Fibroblast of the aortic adventitia (primary cell): ENCODE results near the gene MGAT1. TPM values are rescaled to one million over a fixed set of nuclear protein-coding genes. Genes with fewer than 3 reads are reported as not detected.

ENCODE experiments used
- DNase-seq: peaks from one replicate; pipeline ENCODE4 v3.0.0-alpha.2; 2010; ENCODE audit warnings: low read depth
- H3K4me3 ChIP-seq: 2 replicates; pipeline ENCODE4 v1.5.1; 2011; ENCODE audit warnings: low read depth, mild to moderate bottlenecking, control low read depth, low read length, moderate library complexity
- total RNA-seq: library from RNA; depleted of rRNA; stranded (reverse); fragments of >200 nt; gene quantifications from 2 replicates; pipeline ENCODE4 v1.2.3, GENCODE V29; 2012; ENCODE audit warnings: low replicate concordance
- TF ChIP-seq, protein P1 (sequence below): IDR thresholded peaks from 2 replicates; pipeline ENCODE4 v1.5.1; 2011; ENCODE audit warnings: mild to moderate bottlenecking, low read length, control low read depth, inconsistent platforms; ENCODE audit not compliant: insufficient read depth

Gene MGAT1
- total RNA-seq, 1 donor: 79.4 TPM

GRCh38 chr5:180739958-180740357 lies 62.6 kb downstream of the MGAT1 start, which contains the start of gene OR2Y1:
OR2Y1 (minus strand) TSS chr5:180740058; CDS start chr5:180740058, 0 bp downstream.
- TF ChIP-seq, protein P1, sequence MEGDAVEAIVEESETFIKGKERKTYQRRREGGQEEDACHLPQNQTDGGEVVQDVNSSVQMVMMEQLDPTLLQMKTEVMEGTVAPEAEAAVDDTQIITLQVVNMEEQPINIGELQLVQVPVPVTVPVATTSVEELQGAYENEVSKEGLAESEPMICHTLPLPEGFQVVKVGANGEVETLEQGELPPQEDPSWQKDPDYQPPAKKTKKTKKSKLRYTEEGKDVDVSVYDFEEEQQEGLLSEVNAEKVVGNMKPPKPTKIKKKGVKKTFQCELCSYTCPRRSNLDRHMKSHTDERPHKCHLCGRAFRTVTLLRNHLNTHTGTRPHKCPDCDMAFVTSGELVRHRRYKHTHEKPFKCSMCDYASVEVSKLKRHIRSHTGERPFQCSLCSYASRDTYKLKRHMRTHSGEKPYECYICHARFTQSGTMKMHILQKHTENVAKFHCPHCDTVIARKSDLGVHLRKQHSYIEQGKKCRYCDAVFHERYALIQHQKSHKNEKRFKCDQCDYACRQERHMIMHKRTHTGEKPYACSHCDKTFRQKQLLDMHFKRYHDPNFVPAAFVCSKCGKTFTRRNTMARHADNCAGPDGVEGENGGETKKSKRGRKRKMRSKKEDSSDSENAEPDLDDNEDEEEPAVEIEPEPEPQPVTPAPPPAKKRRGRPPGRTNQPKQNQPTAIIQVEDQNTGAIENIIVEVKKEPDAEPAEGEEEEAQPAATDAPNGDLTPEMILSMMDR: no peak

DNA sequence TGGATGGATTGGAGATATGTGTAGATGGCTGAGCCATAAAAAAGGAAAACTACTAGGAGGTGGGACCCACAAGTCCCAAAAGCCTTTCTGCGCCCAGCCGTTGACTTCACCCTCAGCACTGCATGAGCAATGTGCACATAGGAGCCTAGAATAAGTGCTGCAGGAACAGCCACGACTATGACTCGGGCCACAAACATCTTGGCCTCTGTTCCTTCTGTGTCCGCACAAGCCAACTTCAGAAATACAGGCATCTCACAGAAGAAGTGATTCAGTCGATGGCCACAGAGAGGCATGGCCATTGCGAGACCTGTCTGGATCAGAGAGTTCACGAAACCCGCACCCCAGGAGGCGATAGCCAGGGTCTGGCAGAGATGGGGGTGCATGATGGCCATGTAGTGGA lies 63.3 kb downstream of the MGAT1 start:
- peak; percentile 3 for DNase-seq

More at GRCh38 chr5:180739958-180740357, 62.6 kb downstream of the MGAT1 start, which contains the start of gene OR2Y1:
- DNase-seq: no peak
- H3K4me3 ChIP-seq: no peak within 1 kb of the TSS

DNA sequence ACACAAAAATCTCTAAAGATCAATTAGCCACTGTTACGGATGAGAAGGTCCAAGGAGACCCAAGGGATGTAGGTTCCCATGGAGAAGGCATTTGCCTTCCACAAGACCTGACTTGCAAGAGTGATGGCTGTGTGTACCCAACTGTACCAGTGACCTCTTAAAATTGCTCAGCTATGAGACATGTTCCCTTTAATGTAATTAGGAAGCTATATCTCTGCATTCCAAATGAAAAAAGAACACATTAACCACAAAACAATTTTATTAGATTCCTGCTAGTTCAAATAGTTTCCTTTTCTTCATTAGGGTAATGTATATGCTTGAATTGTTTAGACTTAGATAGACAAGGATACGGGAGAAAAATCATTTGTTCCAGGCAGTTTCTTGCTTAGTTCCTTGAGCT lies 66.1 kb downstream of the MGAT1 start:
- no peak for DNase-seq
- H3K4me3 ChIP-seq: no peak overlapping the region
- TF ChIP-seq, protein P1: no peak

More for the DNA sequence above, 63.3 kb downstream of the MGAT1 start:
- TF ChIP-seq, protein P1: no peak
- no peak overlapping the region for H3K4me3 ChIP-seq

Other genes starting within 250 kb of the MGAT1 start
- gene SCGB3A1, start 211.3 kb downstream of the MGAT1 start, total RNA-seq: not detected in 2 replicates
- 0.09 TPM in 1 of 2 replicates, not detected in the other for gene FLT4, start 153.2 kb downstream of the MGAT1 start, total RNA-seq
- gene OR2Y1, start 62.7 kb downstream of the MGAT1 start, total RNA-seq: not detected in 2 replicates
- gene ZFP62, start 58.5 kb upstream of the MGAT1 start, total RNA-seq: 14.7 and 19.4 TPM in 2 replicates
- not detected in 2 replicates for gene BTNL8, start 96.4 kb upstream of the MGAT1 start, total RNA-seq
- gene BTNL3, start 186.0 kb upstream of the MGAT1 start, total RNA-seq: not detected in 2 replicates
- not detected in 2 replicates for gene BTNL9, start 237.5 kb upstream of the MGAT1 start, total RNA-seq